AG04450 (cell line): ENCODE measurements around the gene TMEM26. TPM values are rescaled to one million over a fixed set of nuclear protein-coding genes. Genes with fewer than 3 reads are reported as not detected.
A peak's percentile ranks its signal among the peaks of the same experiment; 100 is the strongest.

ENCODE experiments used
- CTCF ChIA-PET: fragments of 300-600, 350-600 bp; formaldehyde crosslinking; extraction: SDS; loops from one replicate; lab custom pipeline; 2022; ENCODE audit warnings: antibody characterized with exemption, inconsistent platforms; lab: Charles Lee
- POLR2A ChIA-PET: fragments of 350-600 bp; formaldehyde crosslinking; extraction: SDS; loops from one replicate; lab custom pipeline; 2021; ENCODE audit warnings: antibody characterized with exemption, inconsistent platforms; lab: Yijun Ruan, JAX
- DNase-seq: peaks from one replicate; pipeline ENCODE4 v3.0.0-alpha.2; 2011; ENCODE audit warnings: low read depth, low spot score
- H3K27ac ChIP-seq: one replicate; pipeline ENCODE4 v1.5.1; 2012; ENCODE audit warnings: low read depth, low read length, control low read depth
- H3K27me3 ChIP-seq: one replicate; pipeline ENCODE4 v1.6.0; 2012; ENCODE audit warnings: low read length; ENCODE audit not compliant: control insufficient read depth, insufficient read depth
- H3K4me3 ChIP-seq: 2 replicates; pipeline ENCODE4 v1.5.1; 2011; ENCODE audit warnings: mild to moderate bottlenecking, low read depth, low read length, control low read depth
- H3K9me3 ChIP-seq: 2 replicates; pipeline ENCODE4 v1.5.1; 2012; ENCODE audit warnings: low read length; ENCODE audit not compliant: control insufficient read depth, insufficient read depth
- CTCF ChIP-seq: IDR thresholded peaks from 2 replicates; pipeline ENCODE4 v1.5.1; 2011; ENCODE audit warnings: low read depth, low read length, control low read depth, inconsistent platforms
- polyA plus RNA-seq: library from polyadenylated mRNA; depleted of rRNA; stranded (reverse); fragments of >200 nt; gene quantifications from 2 replicates; pipeline ENCODE4 v1.2.3, GENCODE V29; 2011

The TMEM26 gene
- polyA plus RNA-seq, 1 experiment, result 2.3 TPM

- Histone ChIP-seq H3K9me3 (peaks cover 4% of the 10 kb centered on the region; the same call in 1 of the 2 replicates), H3K27me3 (no peaks in the 10 kb centered on the region), H3K4me3 (no peak overlapping the region), H3K27ac (no peak overlapping the region)
- TF ChIP-seq CTCF, result no peak
- ChIA-PET CTCF (no interaction called here), POLR2A (no interaction called here)
- no peak for DNase-seq
Observed at GRCh38 chr10:61406242-61406641, 46.9 kb downstream of the TMEM26 start.

- no peak for TF ChIP-seq CTCF
- POLR2A ChIA-PET, result no interaction called here
- H3K27me3 ChIP-seq, result no peaks in the 10 kb centered on the region
- CTCF ChIA-PET, result no interaction called here
- no peaks in the 10 kb centered on the region for H3K9me3 ChIP-seq
- peak; percentile 21 for DNase-seq
- H3K27ac ChIP-seq, result no peak overlapping the region
- no peak overlapping the region for H3K4me3 ChIP-seq
Observed at GRCh38 chr10:61404751-61405150, 48.4 kb downstream of the TMEM26 start.

DNA sequence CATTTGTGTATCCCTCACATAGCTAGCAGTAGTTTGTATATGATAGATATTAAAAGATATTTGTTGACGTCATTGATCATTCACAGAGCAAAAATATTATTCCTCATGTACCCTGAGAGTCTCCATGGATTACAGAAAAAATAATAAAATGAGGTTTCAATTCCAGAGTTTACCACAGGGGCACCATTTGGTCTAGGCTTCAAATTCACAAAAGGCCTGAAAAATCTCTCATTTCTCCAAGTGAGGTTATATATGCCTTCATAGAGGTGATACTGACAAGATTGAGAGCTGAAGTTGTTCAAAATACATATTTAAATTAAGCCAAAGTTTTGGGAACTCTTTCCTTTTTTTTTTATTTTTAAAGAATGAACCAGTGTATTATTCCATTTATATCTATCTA lies 52.7 kb downstream of the TMEM26 start:
- peak; percentile 21; the same call in 1 of the 2 replicates for TF ChIP-seq CTCF
- Histone ChIP-seq H3K27ac (no peak overlapping the region), H3K27me3 (no peaks in the 10 kb centered on the region), H3K9me3 (no peaks in the 10 kb centered on the region), H3K4me3 (no peak overlapping the region)
- POLR2A ChIA-PET, result no interaction called here
- CTCF ChIA-PET, result interaction anchor here (0.7 kb wide), 1 partner anchor 122 kb away, joined by 3 read pairs; no protein-coding TSS in a partner anchor
- DNase-seq, result no peak

GRCh38 chr10:61399406-61399805 lies 53.8 kb downstream of the TMEM26 start:
- no peak for TF ChIP-seq CTCF
- POLR2A ChIA-PET, result no interaction called here
- no peak for DNase-seq
- CTCF ChIA-PET, result no interaction called here
- no peak overlapping the region for H3K4me3 ChIP-seq
- no peaks in the 10 kb centered on the region for H3K27me3 ChIP-seq
- H3K27ac ChIP-seq, result no peak overlapping the region
- no peaks in the 10 kb centered on the region for H3K9me3 ChIP-seq

GRCh38 chr10:61398366-61399129 lies 54.6 kb downstream of the TMEM26 start:
- H3K9me3 ChIP-seq, result no peaks in the 10 kb centered on the region
- DNase-seq, result no peak
- no peak for TF ChIP-seq CTCF
- POLR2A ChIA-PET, result no interaction called here
- H3K27ac ChIP-seq, result no peak overlapping the region
- CTCF ChIA-PET, result no interaction called here
- no peak overlapping the region for H3K4me3 ChIP-seq
- no peaks in the 10 kb centered on the region for H3K27me3 ChIP-seq
